K562 (cell line): Measurements from ENCODE around the gene SNX9. TPM values are rescaled to one million over a fixed set of nuclear protein-coding genes. Genes with fewer than 3 reads are reported as not detected.

Experiments used
- AFF1 ChIP-seq, 2 experiments: fragments of 450-650 bp; IDR thresholded peaks; 2 replicates each; pipeline ENCODE4 v1.6.1; 2018; ENCODE audit warnings: mild to moderate bottlenecking in 2 of 2, low read depth in 1 of 2; ENCODE audit not compliant: partially characterized antibody in 2 of 2
- ATF4 ChIP-seq: fragments of 450-650 bp; formaldehyde crosslinking; IDR thresholded peaks from 2 replicates; pipeline ENCODE4 v1.4.0; 2022; ENCODE audit warnings: mild to moderate bottlenecking, moderate library complexity
- BCL6 ChIP-seq: fragments of 250-450 bp; sonication (Bioruptor Pico); IDR thresholded peaks from 2 replicates; pipeline ENCODE4 v1.4.0; 2020
- DACH1 ChIP-seq: fragments of 450-650 bp; IDR thresholded peaks from 2 replicates; pipeline ENCODE4 v1.6.1; 2018; ENCODE audit not compliant: partially characterized antibody
- EGR1 ChIP-seq: fragments of 450-650 bp; conservative IDR thresholded peaks from 2 replicates; pipeline ENCODE4 v1.6.1; 2017; ENCODE audit warnings: mild to moderate bottlenecking
- LCOR ChIP-seq: sonication (generic); formaldehyde crosslinking; IDR thresholded peaks from 2 replicates; pipeline ENCODE4 v1.8.0; 2022; ENCODE audit warnings: mild to moderate bottlenecking, missing genetic modification reagents
- MCM3 ChIP-seq: fragments of 450-650 bp; IDR thresholded peaks from 2 replicates; pipeline ENCODE4 v1.6.1; 2016
- NR3C1 ChIP-seq: sonication (generic); formaldehyde crosslinking; IDR thresholded peaks from 2 replicates; pipeline ENCODE4 v1.8.1; 2022; ENCODE audit warnings: missing genetic modification reagents
- OTX1 ChIP-seq: fragments of 450-650 bp; formaldehyde crosslinking; IDR thresholded peaks from 2 replicates; pipeline ENCODE4 v1.4.0; 2022; ENCODE audit warnings: mild to moderate bottlenecking
- SAFB2 ChIP-seq: fragments of 200-400 bp; formaldehyde crosslinking; IDR thresholded peaks from 2 replicates; pipeline ENCODE4 v1.6.1; 2018; ENCODE audit warnings: borderline replicate concordance, low read length, low read depth, moderate library complexity; ENCODE audit not compliant: severe bottlenecking
- SMARCA5 ChIP-seq: fragments of 450-650 bp; IDR thresholded peaks from 2 replicates; pipeline ENCODE4 v1.6.1; 2016
- SMARCB1 ChIP-seq: IDR thresholded peaks from 2 replicates; pipeline ENCODE4 v1.6.1; 2011; ENCODE audit warnings: improper control_type of control experiment, low read depth; ENCODE audit not compliant: insufficient read length
- SP2 ChIP-seq: IDR thresholded peaks from 2 replicates; pipeline ENCODE4 v1.6.1; 2011; ENCODE audit warnings: mild to moderate bottlenecking, low read depth, low read length, moderate library complexity; ENCODE audit not compliant: poor library complexity, severe bottlenecking; ENCODE audit errors: extremely low read depth
- SREBF1 ChIP-seq: fragments of 150-350 bp; IDR thresholded peaks from 2 replicates; pipeline ENCODE4 v1.6.1; 2014; ENCODE audit warnings: antibody characterized with exemption, low read depth, low read length, borderline replicate concordance
- TEAD4 ChIP-seq, 2 experiments: sonication (generic) in 1 of 2; formaldehyde crosslinking in 1 of 2; IDR thresholded peaks; 2 replicates each; pipeline versions ENCODE4 v1.6.1 to v1.8.0; 2012 to 2022; ENCODE audit warnings: borderline replicate concordance in 1 of 2, inconsistent platforms in 1 of 2, low read length in 1 of 2, mild to moderate bottlenecking in 1 of 2, missing genetic modification reagents in 1 of 2
- THRA ChIP-seq: fragments of 450-650 bp; IDR thresholded peaks from 2 replicates; pipeline ENCODE4 v1.6.1; 2017; ENCODE audit warnings: mild to moderate bottlenecking, moderate library complexity
- YY1 ChIP-seq, 3 experiments: IDR thresholded peaks; 2 replicates each; pipeline ENCODE4 v1.6.1; 2011; ENCODE audit warnings: low read length in 2 of 3, mild to moderate bottlenecking in 2 of 3, moderate library complexity in 2 of 3, borderline replicate concordance in 1 of 3, control low read depth in 1 of 3, low read depth in 1 of 3; ENCODE audit not compliant: insufficient read depth in 3 of 3, insufficient replicate concordance in 2 of 3, control insufficient read depth in 1 of 3, insufficient read length in 1 of 3; ENCODE audit errors: extremely low read depth in 1 of 3
- ZBED1 ChIP-seq: IDR thresholded peaks from 2 replicates; pipeline ENCODE4 v1.6.1; 2014
- ZNF3 ChIP-seq: fragments of 250-450 bp; sonication (Bioruptor Pico); IDR thresholded peaks from 2 replicates; pipeline ENCODE4 v1.5.0; 2021; ENCODE audit warnings: mild to moderate bottlenecking, moderate library complexity
- ZNF512 ChIP-seq: IDR thresholded peaks from 2 replicates; pipeline ENCODE4 v1.6.1; 2016; ENCODE audit warnings: missing genetic modification characterization, missing compliant biosample characterization
- ZNF696 ChIP-seq: fragments of 250-450 bp; sonication (Bioruptor Pico); conservative IDR thresholded peaks from 2 replicates; pipeline ENCODE4 v1.4.0; 2020; ENCODE audit warnings: mild to moderate bottlenecking, moderate library complexity
- ZNF77 ChIP-seq: fragments of 250-450 bp; sonication (Bioruptor Pico); IDR thresholded peaks from 2 replicates; pipeline ENCODE4 v1.5.0; 2020
- ZSCAN29 ChIP-seq: fragments of 450-650 bp; IDR thresholded peaks from 2 replicates; pipeline ENCODE4 v1.6.1; 2017
- polyA plus RNA-seq, 8 experiments: library from polyadenylated mRNA; depleted of rRNA in 4 of 8; stranded (reverse) in 5 of 8; unstranded in 3 of 8; fragments of >200 nt; fragmentation: Nextera tagmentation in 2 of 8; fragmentation: Illumina TruSeq in 1 of 8; extraction: Ambion mirVana in 2 of 8; extraction: Trizol in 1 of 8; gene quantifications; 2 replicates each; pipeline versions ENCODE4 v1.2.1 to v1.2.3, GENCODE V29; 2011 to 2014; ENCODE audit warnings: inconsistent platforms in 1 of 8, missing spikeins in 1 of 8
- total RNA-seq, 7 experiments: library from RNA; depleted of rRNA in 6 of 7; stranded (reverse); fragments of >200 nt in 6 of 7; fragmentation: Illumina TruSeq in 2 of 7; extraction: Trizol in 2 of 7; gene quantifications; 2 replicates each; pipeline versions ENCODE4 v1.2.1 to v1.2.3, GENCODE V29; 2011 to 2021; ENCODE audit warnings: low replicate concordance in 1 of 7

The SNX9 gene
- total and polyA plus RNA-seq, 9 of the 15 experiments (the other 6 are each of a cell fraction or from before 2014, with no cell fraction given): 6.0 to 81.7 (median 57.1) TPM

GRCh38 chr6:157840261-157840660, 17.2 kb downstream of the SNX9 start (continued):
- no peak for TF ChIP-seq OTX1
- no peak for TF ChIP-seq ZNF3 (CRISPR knock-in tag)
- no peak for TF ChIP-seq ZNF77 (CRISPR knock-in tag)
- no peak for TF ChIP-seq DACH1
- TF ChIP-seq LCOR (CRISPR knock-in tag): no peak
- TF ChIP-seq SMARCB1: no peak
- TF ChIP-seq ZBED1: no peak
- TF ChIP-seq AFF1 (IDR thresholded peaks at IDR 0.05; ENCODE audit: low read depth in 1 of 2, partially characterized antibody in 2 of 2): no peak
- TF ChIP-seq SREBF1: no peak
- no peak for TF ChIP-seq ZSCAN29
- TF ChIP-seq MCM3: no peak
- TF ChIP-seq EGR1: no peak
- no peak for TF ChIP-seq ZNF696 (CRISPR knock-in tag)
- no peak for TF ChIP-seq SAFB2
- TF ChIP-seq TEAD4 (IDR thresholded peaks at IDR 0.05; ENCODE audit: low read length): no peak
- no peak for TF ChIP-seq TEAD4 (CRISPR knock-in tag; IDR thresholded peaks at IDR 0.05; ENCODE audit: borderline replicate concordance)
- TF ChIP-seq SP2: no peak
- no peak for TF ChIP-seq NR3C1 (CRISPR knock-in tag)
- TF ChIP-seq YY1 (IDR thresholded peaks at IDR 0.05; ENCODE audit: borderline replicate concordance in 1 of 3, control insufficient read depth in 1 of 3, extremely low read depth in 1 of 3, insufficient read depth in 3 of 3, insufficient read length in 1 of 3, insufficient replicate concordance in 2 of 3, low read depth in 1 of 3, low read length in 2 of 3): no peak
- TF ChIP-seq ATF4 (CRISPR knock-in tag): no peak
- 0 out of 2 replicates have a peak, but pooled peaks have one; percentile 41 for TF ChIP-seq SMARCA5
- no peak for TF ChIP-seq BCL6 (CRISPR knock-in tag)
- no peak for TF ChIP-seq THRA
- TF ChIP-seq ZNF512 (tag): peak; percentile 89
